Heart left ventricle (tissue), 16 donors: ENCODE results near the gene IFT57. TPM values are rescaled to one million over a fixed set of nuclear protein-coding genes. Genes with fewer than 3 reads are reported as not detected.

ENCODE experiments used
- ATAC-seq, 4 donors: fragments of 200-7000 bp; cut with Tn5 transposase; one replicate each; pipeline ENCODE4 v1.9.1; 2020 to 2022; ENCODE audit warnings: moderate library complexity in 4 of 4, mild to moderate bottlenecking in 3 of 4, moderate number of reproducible peaks in 1 of 4
- DNase-seq, 5 donors: peaks; one replicate each; pipeline ENCODE4 v3.0.0-alpha.2; 2020
- H3K27ac ChIP-seq, 12 donors: fragments of 200-600 bp; sonication (generic) in 4 of 12; one replicate each; pipeline versions ENCODE4 v1.5.0 to v1.8.0; 2016 to 2022; ENCODE audit warnings: mild to moderate bottlenecking in 2 of 12
- H3K27me3 ChIP-seq, 9 donors: fragments of 200-600 bp; sonication (generic) in 2 of 9; one replicate each; pipeline versions ENCODE4 v1.5.1 to v1.8.0; 2016 to 2022; ENCODE audit warnings: mild to moderate bottlenecking in 3 of 9
- H3K36me3 ChIP-seq, 9 donors: fragments of 200-600 bp; sonication (generic) in 2 of 9; one replicate each; pipeline versions ENCODE4 v1.5.0 to v1.8.0; 2018 to 2022; ENCODE audit warnings: mild to moderate bottlenecking in 2 of 9
- H3K4me1 ChIP-seq, 12 donors: fragments of 200-600 bp; sonication (generic) in 4 of 12; one replicate each; pipeline versions ENCODE4 v1.5.0 to v1.8.0; 2016 to 2022; ENCODE audit warnings: mild to moderate bottlenecking in 3 of 12
- H3K4me3 ChIP-seq, 12 donors: fragments of 200-600 bp; sonication (generic) in 4 of 12; one replicate each; pipeline versions ENCODE4 v1.5.0 to v1.8.0; 2017 to 2022; ENCODE audit warnings: mild to moderate bottlenecking in 9 of 12, moderate library complexity in 4 of 12
- H3K9me3 ChIP-seq, 12 donors: fragments of 200-600 bp; sonication (generic) in 4 of 12; one replicate each; pipeline versions ENCODE4 v1.5.0 to v1.8.0; 2016 to 2022; ENCODE audit warnings: mild to moderate bottlenecking in 1 of 12
- POLR2A ChIP-seq, 2 donors: fragments of 450-650 bp; IDR thresholded peaks; one replicate each; pipeline ENCODE4 v1.6.1; 2017; ENCODE audit warnings: antibody characterized with exemption in 2 of 2, mild to moderate bottlenecking in 2 of 2, moderate library complexity in 2 of 2
- WGBS, 4 donors: extraction: QIAGEN DNeasy Blood & Tissue Kit in 2 of 4; methylation state at CpG; one replicate each; pipeline versions ENCODE4 v1.1.5 to v1.1.7; 2013 to 2018; 5-methylcytosine and 5-hydroxymethylcytosine counted together
- intact Hi-C, 10 donors: fragments of 100-400 bp; cut with DNase I; formaldehyde crosslinking; loops; one replicate each; pipeline versions ENCODE4 v1.11.1 to v1.14.2; 2022
- polyA plus RNA-seq, 2 donors: library from polyadenylated mRNA; stranded (reverse); fragments of 200-250 nt; gene quantifications; one replicate each; pipeline ENCODE4 v1.2.3, GENCODE V29; 2013
- total RNA-seq, 9 donors: library from RNA; depleted of rRNA in 2 of 9; stranded (reverse); fragments of >200 nt in 2 of 9; fragmentation: NEBNext Ultra II Directional in 3 of 9; extraction: Animal tissue kit (Norgen Biotek cat#: 25700) in 3 of 9; gene quantifications; one replicate each; pipeline versions ENCODE4 v1.1.0 to v1.2.4, GENCODE V29; 2016 to 2023
- TF ChIP-seq, protein P1 (sequence below), 12 donors: fragments of 200-600 bp; sonication (generic) in 4 of 12; IDR thresholded peaks; one replicate each; pipeline versions ENCODE4 v1.5.0 to v1.8.0; 2018 to 2022; ENCODE audit warnings: antibody characterized with exemption in 12 of 12, mild to moderate bottlenecking in 5 of 12
- donor health status: ischemic (EF 13 %, LVEDD 7.1; RV severe dilation, severe dysfunction).
- donor health status: healthy with polysubstance abuse.
- donor health status: DM: no; HTN: yes; CAD: no.
- donor health status: DM: no; HTN: no; CAD: no.
- donor health status: ischemic (EF 25% LVEDD 6.9; RV normal size, moderate dysfunction).
- donor health status: ischemic (EF 25% LVEDD 5.7; RV mildly dilated, moderate dysfunction).
- donor health status: healthy.
- donor health status: DM: yes; HTN: yes; CAD: no.
- donor health status: ischemic (EF 35%, LVEDD 5.7; RV mildly dilated, moderate dysfunction).
- donor health status: nonischemic (EF 11% LVEDD 7.7; RV severe dilation, severe dysfunction).
- donor health status: DM: yes; HTN: yes; CAD: no.
- donor health status: PGD.
- donor health status: ischemic (EF 29% LVEDD 5.4; RV normal size, mild dysfunction).
- donor health status: nonischemic (EF 23%, LVEDD 6.1; RV moderate dilation, normal function).

Gene IFT57
- total and polyA plus RNA-seq, 11 donors: 4.3 to 36.4 (median 22.9) TPM

DNA sequence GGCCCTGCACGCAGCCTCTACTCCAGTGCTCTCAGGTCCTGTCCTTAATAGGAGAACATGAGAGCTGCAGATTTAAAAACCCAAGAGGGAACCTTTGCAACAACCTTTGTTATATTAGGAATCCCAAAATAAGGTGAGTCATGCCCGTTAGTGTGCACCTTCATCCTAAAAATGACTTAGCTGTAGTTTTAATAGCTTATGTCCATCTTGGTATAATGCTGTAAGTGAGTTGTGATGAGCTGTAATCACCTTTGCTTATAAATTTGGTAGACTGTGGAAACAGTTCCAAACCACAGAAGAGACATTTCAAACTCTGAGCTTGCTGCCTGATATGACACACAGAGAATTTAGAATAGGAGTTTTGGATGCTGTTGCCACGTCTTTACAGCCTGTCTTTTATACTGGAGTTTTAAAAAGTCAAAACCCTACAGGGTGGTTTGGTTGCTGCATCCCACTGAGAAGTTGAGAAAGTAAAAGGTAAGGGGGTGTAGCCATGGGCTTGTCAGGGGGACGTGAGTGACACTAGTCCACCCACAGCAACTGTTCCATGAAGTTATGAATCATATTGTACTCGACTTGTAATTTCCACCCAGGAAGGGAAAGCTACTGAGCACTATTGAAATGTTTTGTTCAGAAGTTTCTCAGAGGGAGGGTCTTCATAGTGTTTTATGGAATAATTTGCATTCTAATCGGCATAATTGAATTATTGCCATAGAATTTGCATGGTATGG, 104.0 kb downstream of the IFT57 start:
- TF ChIP-seq POLR2A (IDR thresholded peaks at IDR 0.05): no peak
- TF ChIP-seq, protein P1, sequence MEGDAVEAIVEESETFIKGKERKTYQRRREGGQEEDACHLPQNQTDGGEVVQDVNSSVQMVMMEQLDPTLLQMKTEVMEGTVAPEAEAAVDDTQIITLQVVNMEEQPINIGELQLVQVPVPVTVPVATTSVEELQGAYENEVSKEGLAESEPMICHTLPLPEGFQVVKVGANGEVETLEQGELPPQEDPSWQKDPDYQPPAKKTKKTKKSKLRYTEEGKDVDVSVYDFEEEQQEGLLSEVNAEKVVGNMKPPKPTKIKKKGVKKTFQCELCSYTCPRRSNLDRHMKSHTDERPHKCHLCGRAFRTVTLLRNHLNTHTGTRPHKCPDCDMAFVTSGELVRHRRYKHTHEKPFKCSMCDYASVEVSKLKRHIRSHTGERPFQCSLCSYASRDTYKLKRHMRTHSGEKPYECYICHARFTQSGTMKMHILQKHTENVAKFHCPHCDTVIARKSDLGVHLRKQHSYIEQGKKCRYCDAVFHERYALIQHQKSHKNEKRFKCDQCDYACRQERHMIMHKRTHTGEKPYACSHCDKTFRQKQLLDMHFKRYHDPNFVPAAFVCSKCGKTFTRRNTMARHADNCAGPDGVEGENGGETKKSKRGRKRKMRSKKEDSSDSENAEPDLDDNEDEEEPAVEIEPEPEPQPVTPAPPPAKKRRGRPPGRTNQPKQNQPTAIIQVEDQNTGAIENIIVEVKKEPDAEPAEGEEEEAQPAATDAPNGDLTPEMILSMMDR (IDR thresholded peaks at IDR 0.05): no peak
- intact Hi-C loops: no loop called here
- WGBS, 4 donors: 72 to 82% (median 78%) methylated on average over 6 of the region's 6 CpGs
- Histone ChIP-seq H3K4me3 (no peak overlapping the region), H3K27me3 (no peaks in the 10 kb centered on the region), H3K27ac (no peak overlapping the region), H3K9me3 (peaks cover 0 to 3% (median 0%) of the 10 kb centered on the region in 12 donors), H3K4me1 (peaks cover 0 to 4% (median 0%) of the 10 kb centered on the region in 12 donors), H3K36me3 (no peaks in the 10 kb centered on the region)
- ATAC-seq: no peak
- no peak for DNase-seq

DNA sequence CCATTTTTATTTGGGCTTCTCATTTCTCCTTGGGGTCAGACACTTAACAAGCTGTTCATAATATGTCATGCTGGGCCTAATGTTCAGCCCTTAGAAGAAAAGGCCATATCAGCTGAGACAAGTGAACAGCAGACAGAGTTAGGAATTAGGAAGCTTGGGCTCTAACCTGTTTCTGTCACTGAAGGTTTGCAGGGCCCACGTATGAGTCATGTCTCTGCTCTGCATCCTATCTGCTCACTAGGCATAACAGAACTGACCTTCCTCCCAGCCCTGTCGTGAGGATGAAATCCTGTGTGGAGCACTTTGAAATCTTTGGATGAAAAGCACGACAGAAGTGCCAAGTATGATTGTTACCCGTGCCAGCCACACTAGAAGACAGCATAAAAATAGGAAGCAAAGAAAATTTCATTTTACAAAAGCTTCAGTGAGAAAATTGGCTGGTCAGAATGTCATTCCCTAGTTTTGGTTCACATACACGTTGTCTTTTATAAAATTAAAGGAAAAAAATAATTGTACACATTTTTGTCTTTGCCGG, 104.9 kb downstream of the IFT57 start:
- no peak for TF ChIP-seq POLR2A (IDR thresholded peaks at IDR 0.05)
- TF ChIP-seq, protein P1 (IDR thresholded peaks at IDR 0.05): no peak
- intact Hi-C loops: loop anchor here in 1 of 10 donors (1.0 kb wide), 1 partner anchor 23 kb away; no protein-coding TSS in a partner anchor
- WGBS, 4 donors: 46 to 53% (median 50%) methylated on average over 6 of the region's 6 CpGs
- no peak overlapping the region for H3K27ac ChIP-seq
- H3K36me3 ChIP-seq: no peaks in the 10 kb centered on the region
- peaks cover 0 to 3% (median 0%) of the 10 kb centered on the region in 12 donors for H3K9me3 ChIP-seq
- no peaks in the 10 kb centered on the region for H3K27me3 ChIP-seq
- H3K4me3 ChIP-seq: no peak overlapping the region
- no peak for DNase-seq
- peaks cover 0 to 4% (median 0%) of the 10 kb centered on the region in 12 donors for H3K4me1 ChIP-seq
- ATAC-seq: peak in 2 of 4 donors; percentile 62 to 63

DNA sequence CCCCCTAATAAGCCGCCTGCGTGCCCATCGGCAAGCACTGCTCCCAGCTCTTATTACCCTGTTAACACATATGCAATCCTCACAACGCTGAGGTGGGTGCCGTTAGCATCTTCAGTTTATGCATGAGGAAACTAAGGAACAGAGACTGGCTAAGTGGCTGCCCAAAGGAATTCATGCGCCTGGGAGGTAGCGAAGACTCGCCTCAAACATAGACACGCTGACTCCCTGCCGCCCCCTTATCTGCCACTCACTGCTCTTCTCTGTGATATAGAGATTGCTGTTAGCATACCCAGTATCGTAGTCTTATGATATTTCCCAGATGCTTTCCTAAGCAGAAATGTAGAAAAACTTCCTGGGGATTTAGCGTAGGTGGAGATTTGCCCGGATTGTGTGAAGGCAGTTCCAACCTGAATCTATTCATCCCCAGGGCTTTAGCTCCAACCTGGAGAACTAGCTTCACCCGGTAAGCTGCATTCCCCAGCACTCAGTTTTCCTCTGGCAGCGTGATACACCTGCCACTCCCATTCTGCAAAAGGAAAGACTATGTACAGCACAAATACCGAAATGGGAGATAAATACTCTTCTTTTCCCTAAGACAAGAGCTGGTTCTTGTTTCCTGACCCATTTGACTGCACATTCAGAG, 107.7 kb downstream of the IFT57 start:
- no peaks in the 10 kb centered on the region for H3K27me3 ChIP-seq
- DNase-seq (no peak), ATAC-seq (no peak)
- H3K4me3 ChIP-seq: no peak overlapping the region
- no peak overlapping the region for H3K27ac ChIP-seq
- H3K9me3 ChIP-seq: peaks cover 0 to 3% (median 0%) of the 10 kb centered on the region in 12 donors
- no peaks in the 10 kb centered on the region for H3K36me3 ChIP-seq
- intact Hi-C loops: no loop called here
- TF ChIP-seq, protein P1 (IDR thresholded peaks at IDR 0.05): no peak
- no peak for TF ChIP-seq POLR2A (IDR thresholded peaks at IDR 0.05)
- 66 to 77% (median 72%) methylated on average over 16 of the region's 16 CpGs for WGBS, 4 donors
- peaks cover 0 to 4% (median 0%) of the 10 kb centered on the region in 12 donors for H3K4me1 ChIP-seq

DNA sequence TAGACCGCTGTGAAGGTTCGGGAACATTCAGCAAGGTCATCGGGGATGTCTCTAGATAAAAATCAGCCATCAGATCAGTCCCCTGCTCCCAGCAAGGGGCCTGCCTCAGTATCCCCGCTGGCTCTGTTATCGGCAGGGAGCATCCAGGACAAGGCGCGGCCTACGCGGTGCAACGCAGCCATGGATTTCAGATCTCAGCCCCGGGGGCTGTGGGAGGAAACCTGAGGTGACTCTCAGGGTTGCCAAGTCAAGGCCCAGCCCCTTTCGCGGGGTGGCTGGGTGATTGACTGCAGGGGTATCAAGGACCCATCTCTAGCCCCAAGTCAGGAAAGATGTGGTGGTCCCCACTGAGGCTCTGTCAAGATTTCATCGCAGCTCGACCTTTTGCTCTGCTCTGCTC, 108.2 kb downstream of the IFT57 start:
- no peak for TF ChIP-seq POLR2A (IDR thresholded peaks at IDR 0.05)
- TF ChIP-seq, protein P1 (IDR thresholded peaks at IDR 0.05): no peak
- Histone ChIP-seq H3K36me3 (no peaks in the 10 kb centered on the region), H3K9me3 (no peaks in the 10 kb centered on the region), H3K4me1 (peaks cover 0 to 4% (median 0%) of the 10 kb centered on the region in 12 donors), H3K27ac (no peak overlapping the region), H3K4me3 (no peak overlapping the region), H3K27me3 (no peaks in the 10 kb centered on the region)
- no peak for ATAC-seq
- WGBS, 4 donors: 90 to 94% (median 91%) methylated on average over 15 of the region's 15 CpGs
- intact Hi-C loops: no loop called here
- DNase-seq: no peak
